Adrenal gland (tissue), 5 donors: ENCODE results near the gene PPARGC1A.

Experiments
- CTCF ChIP-seq, 6 experiments: fragments of 450-650 bp in 4 of 6; fragments of 200-600 bp in 2 of 6; sonication (generic) in 1 of 6; IDR thresholded peaks; 1 replicate in 5 of 6; 2 replicates in 1 of 6; pipeline versions ENCODE4 v1.5.1 to v1.8.0; 2016 to 2021; ENCODE audit warnings: antibody characterized with exemption in 6 of 6, mild to moderate bottlenecking in 2 of 6, moderate library complexity in 1 of 6
- POLR2A ChIP-seq, 2 donors: fragments of 450-650 bp; IDR thresholded peaks; one replicate each; pipeline ENCODE4 v1.6.1; 2017; ENCODE audit warnings: antibody characterized with exemption in 2 of 2, mild to moderate bottlenecking in 2 of 2, moderate library complexity in 1 of 2
- donor health status: DM: no; HTN: no; CAD: no.

GRCh38 chr4:23835774-23836478, 53.9 kb downstream of the PPARGC1A start:
- TF ChIP-seq CTCF (IDR thresholded peaks at IDR 0.05) (no peak), POLR2A (IDR thresholded peaks at IDR 0.05) (no peak)
